GM23248 (cell line): ENCODE results near the gene APOL4. TPM values are rescaled to one million over a fixed set of nuclear protein-coding genes. Genes with fewer than 3 reads are reported as not detected.

Experiments used
- DNase-seq: peaks from one replicate; pipeline ENCODE4 v3.0.0-alpha.2; 2015
- H2AFZ ChIP-seq: fragments of 200-600 bp; sonication (generic); 2 replicates; pipeline ENCODE4 v1.6.1; 2016; ENCODE audit warnings: antibody characterized with exemption
- H3F3A ChIP-seq: fragments of 200-600 bp; sonication (generic); 2 replicates; pipeline ENCODE4 v1.6.1; 2016; ENCODE audit warnings: mild to moderate bottlenecking, antibody characterized with exemption, mixed run types; ENCODE audit not compliant: insufficient read depth
- H3K27ac ChIP-seq: fragments of 200-600 bp; sonication (generic); 2 replicates; pipeline ENCODE4 v1.5.1; 2016; ENCODE audit warnings: mild to moderate bottlenecking
- H3K27me3 ChIP-seq: fragments of 200-600 bp; sonication (generic); replicated peaks from 2 replicates; pipeline ENCODE4 v1.6.1; 2016; ENCODE audit warnings: mild to moderate bottlenecking; ENCODE audit not compliant: insufficient read depth
- H3K36me3 ChIP-seq: fragments of 200-600 bp; sonication (generic); 2 replicates; pipeline ENCODE4 v1.6.1; 2016; ENCODE audit warnings: low read depth, mild to moderate bottlenecking
- H3K4me1 ChIP-seq: fragments of 200-600 bp; sonication (generic); 2 replicates; pipeline ENCODE4 v1.6.1; 2016; ENCODE audit warnings: mild to moderate bottlenecking; ENCODE audit not compliant: insufficient read depth
- H3K4me2 ChIP-seq: fragments of 200-600 bp; sonication (generic); one replicate; pipeline ENCODE4 v1.6.1; 2016; ENCODE audit warnings: mild to moderate bottlenecking; ENCODE audit not compliant: unreplicated experiment
- H3K4me3 ChIP-seq: fragments of 200-600 bp; sonication (generic); 2 replicates; pipeline ENCODE4 v1.5.1; 2016; ENCODE audit warnings: mild to moderate bottlenecking
- H3K79me2 ChIP-seq: fragments of 200-600 bp; sonication (generic); 2 replicates; pipeline ENCODE4 v1.6.1; 2016; ENCODE audit warnings: mild to moderate bottlenecking; ENCODE audit not compliant: insufficient read depth
- H3K9ac ChIP-seq: fragments of 200-600 bp; sonication (generic); 2 replicates; pipeline ENCODE4 v1.6.1; 2016; ENCODE audit warnings: mild to moderate bottlenecking
- H3K9me2 ChIP-seq: fragments of 200-600 bp; sonication (generic); 2 replicates; pipeline ENCODE4 v1.6.1; 2016; ENCODE audit warnings: mixed run types, mild to moderate bottlenecking, moderate library complexity; ENCODE audit not compliant: insufficient read depth
- H3K9me3 ChIP-seq: fragments of 200-600 bp; sonication (generic); one replicate; pipeline ENCODE4 v1.6.1; 2017; ENCODE audit warnings: low read depth
- H4K20me1 ChIP-seq: fragments of 200-600 bp; sonication (generic); 2 replicates; pipeline ENCODE4 v1.6.0; 2016; ENCODE audit not compliant: insufficient read depth
- EZH2 ChIP-seq: fragments of 200-600 bp; sonication (generic); IDR thresholded peaks from 2 replicates; pipeline ENCODE4 v1.6.1; 2018; ENCODE audit warnings: antibody characterized with exemption, mild to moderate bottlenecking; ENCODE audit not compliant: insufficient read depth, poor library complexity, severe bottlenecking
- EZH2phosphoT487 ChIP-seq: fragments of 200-600 bp; sonication (generic); IDR thresholded peaks from 2 replicates; pipeline ENCODE4 v1.6.1; 2018; ENCODE audit warnings: antibody characterized with exemption, moderate library complexity, mild to moderate bottlenecking, low read depth; ENCODE audit not compliant: insufficient read depth
- WGBS, 2 experiments: methylation state at CpG; one replicate each; pipeline ENCODE4 v1.1.6; 2015 to 2017; ENCODE audit warnings: low lambda C conversion rate in 2 of 2, low coverage in 1 of 2; ENCODE audit errors: missing lambda C conversion rate in 2 of 2; 5-methylcytosine and 5-hydroxymethylcytosine counted together
- in situ Hi-C: fragments of 300-500 bp; cut with MboI; formaldehyde crosslinking; loops from 2 replicates; pipeline ENCODE4 v1.15.0; 2020
- polyA plus RNA-seq: library from polyadenylated mRNA; unstranded; fragments of >200 nt; fragmentation: Nextera tagmentation; extraction: Ambion mirVana; gene quantifications from 2 replicates; pipeline ENCODE4 v1.2.1, GENCODE V29; 2016
- total RNA-seq: library from RNA; depleted of rRNA; stranded (reverse); fragments of >200 nt; shearing (Covaris generic); gene quantifications from 2 replicates; pipeline ENCODE4 v1.2.3, GENCODE V29; 2014

APOL4 gene
- total and polyA plus RNA-seq, 2 experiments from 2014 or later, result not detected

- 79 to 83% methylated on average over 3 of the region's 3 CpGs for WGBS, 2 experiments
- Histone ChIP-seq H3K27me3 (no peaks in the 10 kb centered on the region), H3K4me3 (no peak overlapping the region), H3K9me3 (no peaks in the 10 kb centered on the region), H3K79me2 (no peaks in the 10 kb centered on the region), H3K36me3 (no peaks in the 10 kb centered on the region), H3K9me2 (no peaks in the 10 kb centered on the region), H3F3A (no peaks in the 10 kb centered on the region), H3K27ac (no peak overlapping the region), H2AFZ (no peak overlapping the region), H4K20me1 (no peaks in the 10 kb centered on the region), H3K4me1 (peaks cover 7% of the 10 kb centered on the region; the same call in 1 of the 2 replicates), H3K9ac (no peak overlapping the region), H3K4me2 (no peak overlapping the region)
- in situ Hi-C loops, result loop anchor here (25.0 kb wide), 1 partner anchor 289 kb away; the partner anchor contains the start of gene TXN2
- TF ChIP-seq EZH2phosphoT487, result no peak
- no peak for TF ChIP-seq EZH2
- no peak for DNase-seq
These were observed 3.1 kb downstream of the APOL4 start for GRCh38 chr22:36198536-36198935.

GRCh38 chr22:36197514-36198146, 4.0 kb downstream of the APOL4 start:
- Histone ChIP-seq H4K20me1 (no peaks in the 10 kb centered on the region), H3K4me1 (peaks cover 7% of the 10 kb centered on the region; the same call in 1 of the 2 replicates), H3K36me3 (no peaks in the 10 kb centered on the region), H3K9me2 (no peaks in the 10 kb centered on the region), H3K9me3 (no peaks in the 10 kb centered on the region), H3K4me2 (no peak overlapping the region), H3K9ac (no peak overlapping the region), H3K79me2 (no peaks in the 10 kb centered on the region), H3K4me3 (no peak overlapping the region), H3K27me3 (no peaks in the 10 kb centered on the region), H3F3A (no peaks in the 10 kb centered on the region), H2AFZ (no peak overlapping the region), H3K27ac (no peak overlapping the region)
- no peak for DNase-seq
- 65% methylated on average over 8 of the region's 8 CpGs for WGBS, 2 experiments
- TF ChIP-seq EZH2, result no peak
- no peak for TF ChIP-seq EZH2phosphoT487
- in situ Hi-C loops, result loop anchor here (25.0 kb wide), 1 partner anchor 290 kb away; the partner anchor contains the start of gene TXN2

- H4K20me1 ChIP-seq, result no peaks in the 10 kb centered on the region
- TF ChIP-seq EZH2phosphoT487 (no peak), EZH2 (no peak)
- no peaks in the 10 kb centered on the region for H3K27me3 ChIP-seq
- no peaks in the 10 kb centered on the region for H3K9me2 ChIP-seq
- H2AFZ ChIP-seq, result no peak overlapping the region
- H3K9ac ChIP-seq, result no peak overlapping the region
- H3K79me2 ChIP-seq, result no peaks in the 10 kb centered on the region
- in situ Hi-C loops, result loop anchor here (25.0 kb wide), 1 partner anchor 290 kb away; the partner anchor contains the start of gene TXN2
- H3F3A ChIP-seq, result no peaks in the 10 kb centered on the region
- H3K4me1 ChIP-seq, result peaks cover 7% of the 10 kb centered on the region; the same call in 1 of the 2 replicates
- no peaks in the 10 kb centered on the region for H3K9me3 ChIP-seq
- no peak overlapping the region for H3K4me2 ChIP-seq
- H3K36me3 ChIP-seq, result no peaks in the 10 kb centered on the region
- WGBS, 2 experiments, result 23 to 26% methylated on average over 4 of the region's 5 CpGs
- H3K27ac ChIP-seq, result no peak overlapping the region
- no peak overlapping the region for H3K4me3 ChIP-seq
- DNase-seq, result peak; percentile 47
These were observed 4.6 kb downstream of the APOL4 start for GRCh38 chr22:36197065-36197440.

GRCh38 chr22:36196254-36197064, 5.2 kb downstream of the APOL4 start:
- no peak overlapping the region for H2AFZ ChIP-seq
- no peak for DNase-seq
- TF ChIP-seq EZH2 (no peak), EZH2phosphoT487 (no peak)
- H3K9ac ChIP-seq, result 0 out of 2 replicates have a peak overlapping the region, but pooled peaks have one; percentile 2
- no peak overlapping the region for H3K27ac ChIP-seq
- H3K4me3 ChIP-seq, result no peak overlapping the region
- H3K4me2 ChIP-seq, result no peak overlapping the region
- 0 out of 2 replicates have a peak, but pooled peaks cover 5% of the 10 kb centered on the region for H3F3A ChIP-seq
- no peaks in the 10 kb centered on the region for H3K79me2 ChIP-seq
- H3K36me3 ChIP-seq, result no peaks in the 10 kb centered on the region
- in situ Hi-C loops, result loop anchor here (25.0 kb wide), 1 partner anchor 291 kb away; the partner anchor contains the start of gene TXN2
- no peaks in the 10 kb centered on the region for H4K20me1 ChIP-seq
- H3K27me3 ChIP-seq, result no peaks in the 10 kb centered on the region
- H3K9me3 ChIP-seq, result no peaks in the 10 kb centered on the region
- no peaks in the 10 kb centered on the region for H3K9me2 ChIP-seq
- H3K4me1 ChIP-seq, result peaks cover 3% of the 10 kb centered on the region; the same call in 1 of the 2 replicates
- 43 to 57% methylated on average over 6 of the region's 6 CpGs for WGBS, 2 experiments
